Choroid plexus epithelial cell (primary cell): Measurements from ENCODE around the gene ABCC6.
"Not testable (repeated sequence)": the region's sequence is repeated elsewhere in the genome, so short reads cannot be mapped to it uniquely, and the experiment has no call there.

Source experiments
- DNase-seq: peaks from one replicate; pipeline ENCODE4 v3.0.0-alpha.2; 2010; ENCODE audit warnings: low read depth
- H3K4me3 ChIP-seq: 2 replicates; pipeline ENCODE4 v1.5.1; 2011; ENCODE audit warnings: low read depth, mild to moderate bottlenecking, control low read depth, low read length, moderate library complexity

Gene ABCC6

GRCh38 chr16:16240667-16241066, 17.4 kb upstream of the ABCC6 start:
- not testable (repeated sequence) for DNase-seq, H3K4me3 ChIP-seq

- H3K4me3 ChIP-seq, DNase-seq: not testable (repeated sequence)
Measured at GRCh38 chr16:16237738-16238137, 14.4 kb upstream of the ABCC6 start.

GRCh38 chr16:16237071-16237470, 13.8 kb upstream of the ABCC6 start:
- not testable (repeated sequence) for DNase-seq, H3K4me3 ChIP-seq

- not testable (repeated sequence) for H3K4me3 ChIP-seq, DNase-seq
Measured at GRCh38 chr16:16232692-16233061, 9.4 kb upstream of the ABCC6 start.

GRCh38 chr16:16223662-16224241, 458 bp upstream of the ABCC6 start:
- not testable (repeated sequence) for DNase-seq, H3K4me3 ChIP-seq

- H3K4me3 ChIP-seq, DNase-seq: not testable (repeated sequence)
Measured at GRCh38 chr16:16221382-16221781, 1.9 kb downstream of the ABCC6 start.

GRCh38 chr16:16220449-16220848, 2.8 kb downstream of the ABCC6 start:
- H3K4me3 ChIP-seq, DNase-seq: not testable (repeated sequence)

GRCh38 chr16:16218787-16219186, 4.5 kb downstream of the ABCC6 start:
- not testable (repeated sequence) for H3K4me3 ChIP-seq, DNase-seq

GRCh38 chr16:16218349-16218748, 4.9 kb downstream of the ABCC6 start:
- H3K4me3 ChIP-seq, DNase-seq: not testable (repeated sequence)

GRCh38 chr16:16213863-16214293, 9.4 kb downstream of the ABCC6 start:
- DNase-seq: peak; percentile 50
- H3K4me3 ChIP-seq: not testable (repeated sequence)

- H3K4me3 ChIP-seq, DNase-seq: not testable (repeated sequence)
Measured at GRCh38 chr16:16211404-16211803, 11.9 kb downstream of the ABCC6 start.

GRCh38 chr16:16208461-16208860, 14.8 kb downstream of the ABCC6 start:
- DNase-seq, H3K4me3 ChIP-seq: not testable (repeated sequence)

GRCh38 chr16:16207787-16208334, 15.4 kb downstream of the ABCC6 start:
- H3K4me3 ChIP-seq, DNase-seq: not testable (repeated sequence)

- not testable (repeated sequence) for H3K4me3 ChIP-seq, DNase-seq
Measured at GRCh38 chr16:16207097-16207786, 16.1 kb downstream of the ABCC6 start.

GRCh38 chr16:16205864-16206263, 17.4 kb downstream of the ABCC6 start:
- DNase-seq, H3K4me3 ChIP-seq: not testable (repeated sequence)

GRCh38 chr16:16204552-16204951, 18.7 kb downstream of the ABCC6 start:
- not testable (repeated sequence) for H3K4me3 ChIP-seq, DNase-seq

- not testable (repeated sequence) for DNase-seq, H3K4me3 ChIP-seq
Measured at GRCh38 chr16:16203494-16203893, 19.8 kb downstream of the ABCC6 start.
